T-helper 2 cell treated with Interferon-gamma antibody and Interleukin-4, amounts not matched to agents 100 ng/mL and 5 ng/mL, for 36 hours (primary cell): ENCODE results near the gene PSMB9. TPM values are rescaled to one million over a fixed set of nuclear protein-coding genes. Genes with fewer than 3 reads are reported as not detected.

ENCODE experiments used
- intact Hi-C: fragments of 100-400 bp; cut with micrococcal nuclease; formaldehyde crosslinking; loops from one replicate; pipeline ENCODE4 v1.15.1; 2023
- total RNA-seq: library from RNA; stranded (reverse); gene quantifications from 2 replicates; pipeline ENCODE4 v1.2.3, GENCODE V29; 2022

The PSMB9 gene
- total RNA-seq, 1 donor from 2014 or later, result 413 TPM

GRCh38 chr6:32890831-32891230 lies 36.8 kb downstream of the PSMB9 start:
- intact Hi-C loops, result loop anchor here (10.0 kb wide), 1 partner anchor 184 kb away; the partner anchor contains the start of genes HLA-DPA1 and HLA-DPB1

- intact Hi-C loops, result loop anchor here (1.0 to 10.0 kb wide), 5 partner anchors 40 to 180 kb away; partner anchors contain the start of genes HLA-DMA, HLA-DMB, HLA-DPA1 and HLA-DPB1
Measured at GRCh38 chr6:32894085-32895005, 40.4 kb downstream of the PSMB9 start.

- intact Hi-C loops, result loop anchor here (2.0 to 10.0 kb wide), 3 partner anchors 46 to 180 kb away; partner anchors contain the start of genes HLA-DMA, HLA-DMB, HLA-DPA1 and HLA-DPB1
Measured at GRCh38 chr6:32895006-32895345, 41.0 kb downstream of the PSMB9 start.

GRCh38 chr6:32903952-32904351 lies 50.0 kb downstream of the PSMB9 start:
- intact Hi-C loops, result no loop called here

GRCh38 chr6:32905078-32905477 lies 51.1 kb downstream of the PSMB9 start:
- intact Hi-C loops, result no loop called here

GRCh38 chr6:32906539-32906938 lies 52.5 kb downstream of the PSMB9 start:
- intact Hi-C loops, result no loop called here

GRCh38 chr6:32908897-32909296 lies 54.9 kb downstream of the PSMB9 start:
- intact Hi-C loops, result no loop called here

Other genes with a start within 250 kb of the PSMB9 start
- 20.2 and 21.5 TPM in 2 replicates for gene HLA-DQA1, start 216.8 kb upstream of the PSMB9 start, total RNA-seq
- gene HLA-DQB1, start 187.5 kb upstream of the PSMB9 start, total RNA-seq, result 7.0 and 10.0 TPM in 2 replicates
- gene HLA-DQA2, start 112.8 kb upstream of the PSMB9 start, total RNA-seq, result 3.8 and 4.3 TPM in 2 replicates
- 1.4 and 1.5 TPM in 2 replicates for gene HLA-DQB2, start 90.7 kb upstream of the PSMB9 start, total RNA-seq
- gene HLA-DOB, start 37.2 kb upstream of the PSMB9 start, total RNA-seq, result 6.5 and 6.9 TPM in 2 replicates
- 171 and 207 TPM in 2 replicates for gene TAP2, start 15.5 kb upstream of the PSMB9 start, total RNA-seq
- 448 and 470 TPM in 2 replicates for gene PSMB8, start 10.1 kb upstream of the PSMB9 start, total RNA-seq
- 416 and 426 TPM in 2 replicates for gene TAP1, start 488 bp upstream of the PSMB9 start, total RNA-seq
- gene HLA-DMB, start 86.8 kb downstream of the PSMB9 start, total RNA-seq, result 8.5 and 9.0 TPM in 2 replicates
- gene HLA-DMA, start 98.9 kb downstream of the PSMB9 start, total RNA-seq, result 32.7 and 35.6 TPM in 2 replicates
- 331 and 342 TPM in 2 replicates for gene BRD2, start 114.4 kb downstream of the PSMB9 start, total RNA-seq
- 1.7 and 2.5 TPM in 2 replicates for gene HLA-DOA, start 155.4 kb downstream of the PSMB9 start, total RNA-seq
- 119 and 125 TPM in 2 replicates for gene HLA-DPA1, start 219.5 kb downstream of the PSMB9 start, total RNA-seq
- gene HLA-DPB1, start 221.8 kb downstream of the PSMB9 start, total RNA-seq, result 49.5 and 51.7 TPM in 2 replicates